IPS DF 6.9 (cell line): ENCODE measurements around the gene KIAA1217.

Source experiments
- DNase-seq: peaks from one replicate; pipeline ENCODE4 v3.0.0-alpha.2; 2013; ENCODE audit warnings: low read depth, low spot score
- H3K27ac ChIP-seq: one replicate; pipeline ENCODE4 v1.5.1; 2013; ENCODE audit warnings: low read length, control low read depth
- H3K27me3 ChIP-seq: 2 replicates; pipeline ENCODE4 v1.6.1; 2013; ENCODE audit warnings: mild to moderate bottlenecking, low read length; ENCODE audit not compliant: control insufficient read depth, insufficient read depth
- H3K36me3 ChIP-seq: 2 replicates; pipeline ENCODE4 v1.6.1; 2013; ENCODE audit warnings: low read length; ENCODE audit not compliant: control insufficient read depth, insufficient read depth
- H3K4me1 ChIP-seq: 2 replicates; pipeline ENCODE4 v1.6.1; 2013; ENCODE audit warnings: low read length; ENCODE audit not compliant: control insufficient read depth, insufficient read depth
- H3K4me3 ChIP-seq: 2 replicates; pipeline ENCODE4 v1.5.1; 2013; ENCODE audit warnings: mild to moderate bottlenecking, low read length
- H3K9me3 ChIP-seq: 2 replicates; pipeline ENCODE4 v1.6.1; 2013; ENCODE audit warnings: low read length, inconsistent platforms; ENCODE audit not compliant: control insufficient read depth, insufficient read depth
- WGBS: extraction: QIAGEN DNeasy Blood & Tissue Kit; methylation state at CpG from one replicate; pipeline ENCODE4 v1.1.7; 2013; ENCODE audit warnings: mixed read lengths, missing lambda C conversion rate; ENCODE audit not compliant: insufficient read length, insufficient coverage; 5-methylcytosine and 5-hydroxymethylcytosine counted together

Gene KIAA1217

DNA sequence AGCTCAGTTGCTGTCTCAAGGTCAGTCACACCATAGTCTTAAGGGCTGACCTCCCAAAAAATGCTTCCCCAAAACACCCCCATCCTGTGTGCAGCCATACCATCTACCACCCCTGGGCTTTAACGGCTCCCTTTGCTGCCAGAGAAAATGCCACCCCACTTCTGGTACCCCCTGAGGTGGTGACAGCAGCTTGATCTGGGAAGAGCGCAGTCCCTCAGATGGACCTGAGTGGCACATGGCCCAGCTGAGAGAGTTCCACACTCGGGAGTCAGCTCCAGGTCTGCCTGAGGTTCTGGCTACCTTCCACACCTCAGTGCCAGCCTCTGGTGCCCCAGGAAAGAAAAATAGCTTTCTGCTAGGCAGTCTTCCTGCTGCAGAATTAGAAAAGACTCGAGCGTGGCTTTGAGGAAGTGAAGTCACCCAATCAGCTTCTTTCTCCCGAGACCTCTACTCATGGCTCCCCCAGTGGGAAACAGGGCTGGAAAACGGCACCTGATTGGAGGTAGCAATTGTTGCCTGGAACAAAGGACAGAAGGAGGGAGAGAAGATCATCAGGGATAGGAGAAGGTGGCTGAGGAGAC, 363.0 kb downstream of the KIAA1217 start:
- no peaks in the 10 kb centered on the region for H3K9me3 ChIP-seq
- H3K4me1 ChIP-seq: no peaks in the 10 kb centered on the region
- no peaks in the 10 kb centered on the region for H3K27me3 ChIP-seq
- WGBS: no CpG with 5 or more reads among the region's 7 CpGs
- no peak overlapping the region for H3K4me3 ChIP-seq
- DNase-seq: no peak
- H3K27ac ChIP-seq: no peak overlapping the region
- H3K36me3 ChIP-seq: 0 out of 2 replicates have a peak, but pooled peaks cover 2% of the 10 kb centered on the region

DNA sequence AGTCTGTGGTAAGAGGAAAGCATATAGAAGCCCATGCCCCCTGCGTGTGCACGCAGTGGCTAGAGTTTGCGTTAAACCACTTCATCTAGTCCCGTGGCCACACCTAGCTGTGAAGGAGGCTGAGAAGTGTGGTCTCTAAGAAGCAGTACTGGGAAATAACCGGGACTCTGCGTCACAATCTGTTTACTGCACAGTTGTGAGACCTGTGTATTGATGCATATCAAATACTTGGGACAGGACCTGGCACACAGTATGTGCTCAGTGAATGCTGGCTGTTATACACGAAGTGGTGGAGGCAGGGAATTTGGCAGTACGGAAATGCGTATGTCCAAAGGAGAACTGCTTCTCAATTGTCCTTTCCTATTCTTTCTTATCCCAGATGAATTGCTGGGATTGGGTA, 365.2 kb downstream of the KIAA1217 start:
- Histone ChIP-seq H3K36me3 (0 out of 2 replicates have a peak, but pooled peaks cover 2% of the 10 kb centered on the region), H3K4me1 (no peaks in the 10 kb centered on the region), H3K9me3 (no peaks in the 10 kb centered on the region), H3K27ac (no peak overlapping the region), H3K27me3 (no peaks in the 10 kb centered on the region), H3K4me3 (no peak overlapping the region)
- DNase-seq: no peak
- WGBS: no CpG with 5 or more reads among the region's 9 CpGs

DNA sequence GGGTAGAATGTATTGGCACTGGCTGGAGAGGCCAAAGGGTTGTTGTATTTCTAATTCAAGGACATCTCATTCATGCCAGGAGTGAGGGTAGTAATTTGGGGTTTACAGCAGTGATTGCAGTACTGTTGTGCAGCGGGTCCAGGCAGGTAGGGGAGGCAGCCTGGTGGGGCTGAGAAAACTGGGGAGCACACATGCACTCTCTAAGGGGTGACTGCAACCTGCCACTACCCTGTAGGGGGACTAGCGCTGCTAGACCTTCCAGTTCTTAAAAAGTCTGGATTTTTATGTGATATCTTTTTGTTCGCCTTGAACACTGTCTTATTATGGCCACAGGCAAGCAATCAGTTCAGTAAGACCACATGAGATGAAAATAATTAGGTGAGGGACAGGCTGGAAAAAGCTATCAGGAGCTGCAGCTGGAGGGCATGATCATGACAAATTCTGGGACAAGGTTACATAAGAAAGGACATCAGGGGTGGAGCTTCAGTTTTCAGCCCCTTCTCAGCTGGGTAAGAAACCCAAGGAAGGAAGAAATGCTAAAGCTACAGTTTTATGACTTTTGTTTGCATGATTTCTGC, 365.7 kb downstream of the KIAA1217 start:
- H3K4me3 ChIP-seq: no peak overlapping the region
- H3K27me3 ChIP-seq: no peaks in the 10 kb centered on the region
- DNase-seq: no peak
- no peaks in the 10 kb centered on the region for H3K9me3 ChIP-seq
- WGBS: no CpG with 5 or more reads among the region's 3 CpGs
- H3K36me3 ChIP-seq: 0 out of 2 replicates have a peak, but pooled peaks cover 2% of the 10 kb centered on the region
- no peak overlapping the region for H3K27ac ChIP-seq
- no peaks in the 10 kb centered on the region for H3K4me1 ChIP-seq

DNA sequence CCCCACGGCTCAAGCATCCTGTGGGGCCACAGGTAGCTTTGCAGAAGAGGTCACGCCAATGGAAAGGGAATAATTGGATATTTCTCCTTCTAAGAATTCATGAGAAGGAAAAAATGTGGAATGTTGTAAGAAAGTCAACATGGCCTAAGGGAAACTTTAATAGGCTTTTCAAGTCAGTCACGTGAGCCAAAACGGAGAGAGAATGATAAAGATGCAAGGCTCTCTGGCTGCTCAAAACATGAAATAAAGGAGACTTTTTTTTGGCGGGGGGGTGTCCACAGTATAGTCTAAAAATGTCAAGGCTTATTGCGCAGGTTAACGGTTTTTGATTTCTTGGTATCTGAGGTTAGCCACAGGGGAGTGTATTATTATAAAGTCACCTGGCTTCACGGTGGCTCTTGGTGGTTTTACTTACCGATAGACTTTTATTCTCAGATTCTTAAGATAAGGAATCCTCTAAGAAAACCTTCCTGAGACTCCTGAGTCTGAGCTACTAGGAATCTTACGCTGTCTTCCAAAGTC, 366.6 kb downstream of the KIAA1217 start:
- H3K36me3 ChIP-seq: 0 out of 2 replicates have a peak, but pooled peaks cover 2% of the 10 kb centered on the region
- WGBS: no CpG with 5 or more reads among the region's 10 CpGs
- H3K27ac ChIP-seq: no peak overlapping the region
- H3K27me3 ChIP-seq: no peaks in the 10 kb centered on the region
- DNase-seq: no peak
- H3K9me3 ChIP-seq: no peaks in the 10 kb centered on the region
- H3K4me1 ChIP-seq: no peaks in the 10 kb centered on the region
- no peak overlapping the region for H3K4me3 ChIP-seq

DNA sequence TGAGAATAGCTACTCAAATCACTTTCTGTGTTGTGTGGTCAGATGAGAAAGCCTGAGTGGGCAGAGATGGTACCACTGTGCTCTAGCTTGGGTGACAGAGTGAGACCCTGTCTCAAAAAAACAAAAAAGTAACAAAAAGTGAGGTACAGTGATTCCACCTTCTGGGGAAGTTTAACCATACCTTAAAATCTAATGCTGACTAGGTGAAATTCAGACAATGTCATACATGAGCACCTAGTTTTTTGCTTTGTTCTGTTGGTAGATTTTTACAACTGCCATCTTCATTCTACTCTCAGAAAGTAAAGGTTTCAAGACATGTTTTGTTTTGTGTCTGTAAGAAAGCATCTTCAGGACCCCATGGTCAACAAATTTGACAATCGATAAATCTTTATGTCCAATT, 370.5 kb downstream of the KIAA1217 start:
- WGBS: no CpG with 5 or more reads among the region's 1 CpG
- Histone ChIP-seq H3K27ac (no peak overlapping the region), H3K9me3 (no peaks in the 10 kb centered on the region), H3K27me3 (no peaks in the 10 kb centered on the region), H3K36me3 (no peaks in the 10 kb centered on the region), H3K4me3 (no peak overlapping the region), H3K4me1 (no peaks in the 10 kb centered on the region)
- DNase-seq: no peak

DNA sequence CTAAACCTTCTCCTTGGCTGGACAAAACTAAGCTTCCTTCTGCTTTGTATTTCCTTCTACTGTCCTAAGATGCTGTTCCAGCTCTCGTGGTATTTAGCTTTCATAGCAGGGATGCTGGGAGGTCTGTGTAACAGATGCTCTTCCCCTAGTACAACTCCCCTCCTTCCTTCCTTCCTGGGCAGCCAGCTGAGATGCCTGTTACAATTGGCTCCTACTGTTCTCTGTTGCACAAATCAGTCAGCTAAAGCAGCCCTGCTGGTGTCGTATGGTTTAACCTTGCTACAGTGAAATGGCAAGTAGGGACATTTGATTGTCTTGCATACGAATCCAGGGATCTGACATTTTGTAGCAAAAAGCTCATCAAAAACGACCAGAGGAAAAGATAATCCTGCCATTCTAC, 371.0 kb downstream of the KIAA1217 start:
- no CpG with 5 or more reads among the region's 4 CpGs for WGBS
- H3K9me3 ChIP-seq: no peaks in the 10 kb centered on the region
- H3K4me1 ChIP-seq: no peaks in the 10 kb centered on the region
- no peaks in the 10 kb centered on the region for H3K27me3 ChIP-seq
- peak; percentile 16 for DNase-seq
- no peaks in the 10 kb centered on the region for H3K36me3 ChIP-seq
- no peak overlapping the region for H3K27ac ChIP-seq
- no peak overlapping the region for H3K4me3 ChIP-seq

DNA sequence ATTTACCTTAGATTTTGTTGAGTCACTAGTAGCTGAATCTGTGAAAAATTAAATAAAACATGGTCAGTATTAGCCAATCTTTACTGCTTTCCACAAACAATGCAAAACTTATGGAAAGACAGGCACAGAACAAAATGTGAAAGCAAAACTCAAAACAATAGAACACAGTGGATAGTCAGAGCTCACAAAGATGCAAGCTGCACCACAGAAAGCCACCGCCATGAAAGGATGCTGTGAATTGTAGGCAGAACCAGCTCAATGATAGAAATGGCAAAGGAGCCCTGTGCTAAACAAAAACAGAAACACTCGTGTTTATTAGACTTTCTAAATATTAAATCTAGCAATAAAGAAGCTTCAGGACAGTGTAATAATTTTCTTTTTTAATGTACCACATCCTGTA, 380.3 kb downstream of the KIAA1217 start:
- no peaks in the 10 kb centered on the region for H3K36me3 ChIP-seq
- no peaks in the 10 kb centered on the region for H3K27me3 ChIP-seq
- DNase-seq: no peak
- no peaks in the 10 kb centered on the region for H3K9me3 ChIP-seq
- no peaks in the 10 kb centered on the region for H3K4me1 ChIP-seq
- WGBS: no CpG with 5 or more reads among the region's 2 CpGs
- no peak overlapping the region for H3K4me3 ChIP-seq
- no peak overlapping the region for H3K27ac ChIP-seq

DNA sequence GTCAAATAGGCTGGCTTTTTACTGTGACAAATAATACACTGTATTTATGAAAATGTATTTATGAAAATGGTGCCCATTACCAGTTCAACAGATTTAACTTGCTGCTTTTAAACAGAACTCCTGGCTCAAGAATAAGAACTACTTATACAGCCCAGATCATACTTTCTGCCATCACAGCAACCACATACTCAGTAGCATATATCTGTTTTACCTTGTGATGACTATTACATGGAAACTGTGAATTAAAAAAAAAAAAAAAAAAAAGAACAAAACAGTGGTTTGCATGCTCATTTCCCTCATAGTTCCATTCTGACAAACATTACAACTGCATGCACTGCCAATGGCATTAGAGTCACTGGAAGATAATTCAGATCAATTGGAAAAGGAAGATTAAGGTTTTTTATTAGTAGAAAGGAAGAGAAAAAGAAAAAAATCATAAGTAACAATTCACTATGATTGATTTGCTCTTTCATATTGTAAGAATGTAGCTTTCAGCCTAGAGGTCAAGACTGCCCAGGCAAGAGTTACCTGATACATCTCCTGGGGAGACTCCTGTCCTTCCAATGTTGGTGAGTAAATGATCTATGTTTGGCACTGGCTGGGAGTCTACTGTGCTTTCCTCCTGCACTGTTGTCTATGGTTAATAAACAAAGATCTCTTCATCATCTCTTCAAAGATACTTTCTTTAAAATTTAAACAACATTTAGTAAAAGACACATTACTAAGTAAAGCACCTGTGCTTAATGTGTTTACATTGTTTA, 381.9 kb downstream of the KIAA1217 start:
- Histone ChIP-seq H3K27me3 (no peaks in the 10 kb centered on the region), H3K4me3 (no peak overlapping the region), H3K27ac (no peak overlapping the region), H3K9me3 (no peaks in the 10 kb centered on the region), H3K36me3 (no peaks in the 10 kb centered on the region), H3K4me1 (no peaks in the 10 kb centered on the region)
- DNase-seq: no peak

DNA sequence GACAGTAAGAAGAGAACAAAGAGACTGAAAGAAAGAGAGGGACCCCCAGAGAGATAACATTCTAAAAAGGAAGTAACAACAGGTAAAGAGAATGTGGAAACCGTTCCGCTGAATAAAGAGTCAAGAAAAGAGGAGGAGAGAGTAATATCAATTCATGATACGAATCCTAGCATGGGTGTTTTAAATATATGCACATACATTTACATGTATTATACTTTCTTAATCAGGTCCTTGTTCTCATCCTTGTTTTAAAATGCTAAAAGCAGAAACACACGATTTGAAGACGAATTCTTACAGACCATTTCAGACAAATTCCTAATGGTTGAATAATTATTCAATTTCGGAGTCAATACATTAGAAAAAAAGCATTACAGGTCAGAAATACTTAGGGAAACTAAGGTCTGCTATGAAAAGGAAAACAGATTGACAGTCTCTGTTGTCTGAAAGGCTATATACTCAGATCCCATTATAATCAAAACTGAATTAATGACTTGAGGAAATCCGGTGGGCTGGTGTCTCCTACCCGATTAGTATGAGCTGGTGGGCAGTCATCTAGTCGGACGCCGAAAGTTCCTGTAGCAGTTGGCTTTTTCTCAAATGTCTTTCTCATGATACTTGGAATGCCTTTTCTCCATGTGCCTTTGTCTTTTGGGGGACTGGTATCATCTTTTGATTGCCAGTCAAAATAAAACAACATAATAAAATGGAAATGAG, 387.4 kb downstream of the KIAA1217 start:
- Histone ChIP-seq H3K36me3 (no peaks in the 10 kb centered on the region), H3K27me3 (no peaks in the 10 kb centered on the region), H3K4me1 (no peaks in the 10 kb centered on the region), H3K27ac (no peak overlapping the region), H3K9me3 (no peaks in the 10 kb centered on the region), H3K4me3 (no peak overlapping the region)
- no CpG with 5 or more reads among the region's 11 CpGs for WGBS
- no peak for DNase-seq

DNA sequence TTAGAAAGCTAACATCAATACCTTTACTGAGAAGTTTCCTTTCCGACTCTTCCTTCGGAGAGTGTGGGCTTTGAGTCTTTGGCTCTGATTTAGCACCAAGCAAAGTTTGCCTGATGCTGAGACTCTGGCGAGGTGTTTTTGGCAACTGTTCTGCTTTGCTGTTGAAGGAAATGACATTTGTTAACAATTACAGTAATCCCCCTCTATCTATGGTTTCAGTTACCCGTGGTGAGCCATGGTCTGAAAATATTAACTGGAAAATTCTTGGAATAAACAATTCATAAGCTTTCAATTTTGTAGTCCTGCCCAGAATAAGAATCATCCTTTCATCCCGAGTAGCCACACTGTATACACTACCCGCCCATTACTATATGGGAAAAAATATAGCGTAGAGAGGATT, 388.5 kb downstream of the KIAA1217 start:
- no peaks in the 10 kb centered on the region for H3K4me1 ChIP-seq
- H3K27me3 ChIP-seq: no peaks in the 10 kb centered on the region
- H3K36me3 ChIP-seq: no peaks in the 10 kb centered on the region; the same call in 1 of the 2 replicates
- no CpG with 5 or more reads among the region's 7 CpGs for WGBS
- H3K4me3 ChIP-seq: no peak overlapping the region
- H3K9me3 ChIP-seq: no peaks in the 10 kb centered on the region
- no peak overlapping the region for H3K27ac ChIP-seq
- DNase-seq: no peak
